HG03432 (cell line): ENCODE data around the gene ROR1.

Experiments
- ATAC-seq: cut with Tn5 transposase; IDR thresholded peaks from one replicate; pipeline ENCODE4 v1.9.1; 2021; ENCODE audit warnings: mild to moderate bottlenecking, moderate library complexity; ENCODE audit not compliant: unreplicated experiment

Gene ROR1

DNA sequence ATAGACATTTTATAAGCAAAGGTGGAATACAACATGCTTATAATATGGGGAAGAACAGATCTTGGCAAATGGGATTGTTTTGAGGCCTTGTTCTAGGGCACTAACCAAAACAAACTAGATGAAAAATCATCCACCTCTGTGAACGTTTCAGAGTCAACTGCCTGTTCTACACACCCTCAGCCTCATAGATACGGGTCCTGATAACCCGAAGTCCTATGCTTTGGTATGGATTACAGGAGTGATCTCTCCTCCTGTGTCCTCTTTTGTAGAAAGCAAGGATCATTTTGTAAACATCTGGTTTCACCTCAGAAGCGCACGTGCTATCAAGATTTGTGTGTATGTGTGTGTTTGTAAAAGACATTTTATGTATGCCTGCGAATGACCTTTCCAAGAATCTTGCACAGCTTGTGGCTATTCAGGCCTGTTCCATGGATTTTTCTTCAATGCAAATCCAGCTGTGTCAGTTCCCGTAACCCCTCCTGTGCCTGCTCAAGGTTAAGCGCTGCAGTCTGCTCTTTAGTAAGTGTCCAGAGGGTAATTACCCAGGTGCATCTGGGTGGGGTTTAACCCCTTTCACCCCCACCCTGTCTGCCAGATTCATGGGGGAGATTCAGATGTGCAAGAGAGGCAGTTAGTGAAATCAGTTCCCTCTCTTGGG lies 132.4 kb downstream of the ROR1 start:
- no peak for ATAC-seq

DNA sequence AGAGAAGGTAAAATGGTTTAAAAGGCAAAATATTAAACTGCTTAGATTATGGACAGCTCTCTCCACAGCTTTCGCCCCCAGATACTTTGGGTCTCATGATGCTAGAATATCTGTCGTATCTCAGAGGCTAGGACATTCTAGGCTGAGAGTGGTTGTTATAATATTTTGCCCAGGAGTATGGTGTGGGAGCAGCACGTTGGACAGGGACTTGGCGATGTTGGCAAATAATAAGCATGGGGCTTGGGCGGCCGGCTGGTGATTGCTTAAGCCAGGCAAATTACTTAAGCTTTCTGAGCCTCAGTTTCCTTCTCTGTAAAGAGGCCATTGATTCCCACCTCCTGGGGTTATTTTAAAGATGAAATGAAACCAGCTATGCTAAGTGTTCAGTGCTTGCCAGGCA lies 133.2 kb downstream of the ROR1 start:
- no peak for ATAC-seq

DNA sequence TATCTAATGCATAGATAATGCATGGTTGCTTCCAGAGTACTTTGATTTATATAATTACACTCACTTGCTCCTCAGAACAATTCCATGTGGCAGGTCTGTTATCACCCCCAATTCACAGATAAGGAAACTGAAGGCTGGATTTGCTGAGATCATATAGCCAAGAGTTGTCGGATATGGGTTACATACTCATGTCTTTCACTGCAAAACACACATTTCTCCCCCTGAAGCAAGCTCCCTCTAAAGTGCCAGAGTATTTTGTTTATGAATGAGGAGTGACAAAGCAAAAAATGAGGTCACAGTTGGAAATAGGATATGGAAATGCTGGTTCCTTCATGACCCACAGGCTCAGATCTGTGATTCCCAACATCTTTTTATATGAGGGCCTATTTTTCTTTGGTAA lies 134.2 kb downstream of the ROR1 start:
- ATAC-seq: no peak

DNA sequence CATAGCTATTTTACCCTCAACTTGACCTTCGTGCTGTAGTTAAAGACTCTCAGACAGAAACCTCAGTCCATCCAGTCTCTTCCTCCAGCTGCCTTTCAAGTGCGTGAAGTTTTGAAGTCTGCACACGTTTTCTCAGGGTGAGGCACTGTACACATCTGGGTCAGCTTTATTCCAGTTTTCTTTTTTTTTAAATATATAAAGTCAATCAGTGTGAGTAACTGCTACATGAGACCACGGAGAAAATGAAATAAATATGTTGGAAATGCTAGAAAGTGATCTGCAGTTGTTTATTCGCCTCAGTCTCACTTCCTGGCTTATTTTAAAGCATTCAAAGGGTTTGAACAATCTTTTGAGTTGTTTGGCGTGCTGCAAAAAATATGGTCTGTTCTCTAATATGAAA lies 135.7 kb downstream of the ROR1 start:
- no peak for ATAC-seq

DNA sequence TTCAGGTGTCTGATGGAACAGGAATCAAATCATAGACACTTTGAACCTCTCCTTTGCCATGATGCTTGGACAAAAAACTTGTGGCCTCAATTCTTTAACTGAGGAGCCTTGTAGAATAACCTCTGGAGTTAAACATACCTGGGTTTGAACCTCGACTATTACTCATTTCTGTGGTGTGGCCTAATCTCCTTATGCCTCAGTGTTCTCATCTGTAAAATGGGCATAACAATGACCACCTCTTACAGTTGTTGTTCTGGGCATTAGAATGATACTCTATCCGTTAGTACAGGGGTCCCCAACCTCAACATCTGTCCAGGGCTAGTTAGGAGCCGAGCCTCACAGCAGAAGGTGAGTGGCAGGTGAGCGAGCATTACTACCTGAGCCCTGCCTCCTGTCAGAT lies 137.2 kb downstream of the ROR1 start:
- ATAC-seq: no peak

DNA sequence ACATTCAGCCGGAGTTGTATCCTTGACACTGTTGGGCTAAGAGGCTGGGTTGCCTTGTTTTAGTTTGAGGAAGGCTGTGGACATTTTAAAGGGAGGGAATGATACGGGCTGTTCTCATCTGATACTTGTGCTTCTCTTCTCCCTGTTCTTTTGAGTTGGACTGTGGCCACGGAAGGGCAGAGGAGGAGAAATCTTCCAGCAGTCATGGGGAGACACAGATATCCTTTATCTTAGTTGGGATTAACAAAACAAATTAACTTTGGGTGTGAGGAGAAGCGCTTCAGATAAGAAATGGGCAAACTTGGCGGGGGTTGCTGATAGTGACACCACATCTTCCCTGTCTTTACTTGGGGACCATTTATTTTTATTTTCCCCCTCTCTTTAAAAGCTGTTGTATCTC lies 138.8 kb downstream of the ROR1 start:
- no peak for ATAC-seq

DNA sequence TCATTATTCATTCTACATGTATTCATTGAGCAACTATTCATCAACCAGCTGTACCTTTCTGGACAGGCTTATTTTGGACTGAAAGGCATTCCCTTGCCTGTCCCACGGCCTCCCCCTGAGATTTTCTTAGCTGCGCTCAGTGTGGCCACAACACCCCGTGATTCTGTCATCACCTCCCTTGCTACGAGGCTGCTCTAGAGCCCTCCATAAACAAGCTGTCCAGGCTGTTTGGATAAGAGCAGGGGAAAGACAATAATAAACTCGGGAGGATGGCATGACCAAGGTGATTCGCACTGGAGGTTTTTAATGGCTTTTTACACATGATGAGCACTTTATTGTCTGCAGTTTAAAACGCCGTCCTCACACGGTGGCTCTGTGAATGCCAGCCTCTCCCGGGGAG lies 139.7 kb downstream of the ROR1 start:
- ATAC-seq: no peak

DNA sequence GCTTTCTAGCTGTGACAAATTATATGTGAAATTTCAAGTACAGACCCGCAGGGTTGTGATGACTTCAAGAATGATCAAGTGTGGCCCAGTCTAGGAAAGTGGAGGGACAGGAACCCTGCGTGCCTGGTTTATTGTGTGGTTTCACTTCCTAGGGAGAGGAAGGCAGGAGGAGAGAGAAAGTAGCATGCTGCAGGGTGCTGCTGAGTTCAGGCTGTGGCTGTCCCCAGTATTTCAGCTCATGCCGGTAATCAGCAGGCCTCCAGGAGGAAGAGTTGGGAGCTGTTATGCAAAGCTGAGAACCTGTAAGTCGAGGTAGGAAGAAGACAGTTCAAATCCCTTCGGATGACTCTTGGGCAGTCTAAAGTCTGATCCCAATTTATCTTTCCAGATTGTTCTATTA lies 140.4 kb downstream of the ROR1 start:
- no peak for ATAC-seq

DNA sequence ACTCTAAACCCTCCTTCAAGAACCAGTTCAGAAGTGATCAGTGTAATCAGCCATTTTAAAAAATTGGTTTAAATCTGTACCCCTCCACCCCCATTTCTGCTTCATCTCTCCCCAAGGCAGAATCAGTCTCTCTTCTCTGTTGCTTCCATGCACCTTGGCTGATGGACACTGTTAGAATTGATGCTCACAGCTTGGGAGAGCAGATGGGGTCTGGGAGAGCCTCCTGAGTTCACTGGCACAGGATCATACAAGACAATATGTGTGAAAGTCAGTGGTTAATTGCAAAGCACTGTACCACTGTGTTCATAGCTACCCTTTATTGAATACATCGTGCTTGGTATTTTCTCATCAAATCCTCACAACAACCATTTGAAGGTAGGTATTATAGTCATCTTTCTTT lies 140.9 kb downstream of the ROR1 start:
- no peak for ATAC-seq

DNA sequence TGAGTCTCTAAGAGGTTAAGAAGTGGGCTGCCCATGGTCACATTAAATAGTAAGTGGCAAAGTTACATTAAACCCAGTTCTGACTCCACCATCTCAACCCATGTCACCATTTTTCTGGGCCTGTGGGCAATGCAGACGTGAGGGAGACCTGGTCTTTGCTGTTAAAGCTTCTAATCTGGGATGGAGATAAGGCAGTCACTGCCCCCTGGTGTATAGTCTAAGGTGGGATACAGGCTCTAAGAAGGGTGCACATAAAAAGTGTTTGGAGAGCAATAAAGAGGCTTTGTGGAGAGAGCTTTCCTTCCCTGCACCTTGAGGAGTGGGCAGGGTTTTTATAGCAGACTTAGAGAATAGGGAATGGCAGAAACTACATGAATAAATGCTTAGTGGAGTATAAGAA lies 141.3 kb downstream of the ROR1 start:
- ATAC-seq: no peak

DNA sequence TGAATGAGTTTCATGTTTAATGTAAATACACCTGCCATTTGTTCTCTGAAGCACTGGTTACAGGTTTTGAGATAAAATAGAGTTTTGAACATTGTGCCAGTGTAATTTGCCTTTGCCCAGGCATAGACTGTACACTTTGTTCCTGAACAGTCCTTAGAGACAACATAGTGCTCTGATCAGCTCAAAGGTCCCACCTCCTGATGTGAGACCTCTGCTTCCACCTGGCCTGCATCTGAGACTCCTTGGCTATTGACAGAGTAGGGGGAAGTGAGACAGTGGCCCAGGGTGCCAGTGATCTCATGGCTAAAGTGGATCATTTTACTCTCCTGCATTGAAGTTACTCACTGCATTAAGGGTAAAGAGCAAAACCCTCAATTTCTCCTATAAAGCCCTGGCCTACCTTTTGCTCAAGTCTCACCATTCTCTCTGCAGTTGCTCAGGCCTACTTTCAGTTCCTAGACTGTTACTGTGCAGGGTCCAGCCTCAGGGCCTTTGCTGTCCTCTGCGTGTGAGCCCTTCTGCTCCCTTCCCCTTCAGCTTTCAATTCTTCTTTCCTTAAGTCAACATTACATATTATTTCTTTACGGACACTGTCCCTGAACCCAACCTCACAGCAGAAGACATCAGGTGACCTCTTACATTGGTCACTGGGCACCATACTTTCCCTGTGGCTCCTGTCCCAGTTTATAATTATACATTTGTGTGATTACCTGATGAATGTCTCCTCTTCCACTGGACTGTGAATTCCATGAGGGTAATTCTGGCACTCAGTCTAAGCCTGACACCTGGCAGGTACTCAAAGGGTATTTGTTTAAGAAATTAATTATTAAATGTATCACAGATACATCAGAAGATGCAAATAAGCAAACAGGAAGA lies 142.9 kb downstream of the ROR1 start:
- no peak for ATAC-seq

GRCh38 chr1:63917571-63918417 lies 144.0 kb downstream of the ROR1 start:
- ATAC-seq: no peak

DNA sequence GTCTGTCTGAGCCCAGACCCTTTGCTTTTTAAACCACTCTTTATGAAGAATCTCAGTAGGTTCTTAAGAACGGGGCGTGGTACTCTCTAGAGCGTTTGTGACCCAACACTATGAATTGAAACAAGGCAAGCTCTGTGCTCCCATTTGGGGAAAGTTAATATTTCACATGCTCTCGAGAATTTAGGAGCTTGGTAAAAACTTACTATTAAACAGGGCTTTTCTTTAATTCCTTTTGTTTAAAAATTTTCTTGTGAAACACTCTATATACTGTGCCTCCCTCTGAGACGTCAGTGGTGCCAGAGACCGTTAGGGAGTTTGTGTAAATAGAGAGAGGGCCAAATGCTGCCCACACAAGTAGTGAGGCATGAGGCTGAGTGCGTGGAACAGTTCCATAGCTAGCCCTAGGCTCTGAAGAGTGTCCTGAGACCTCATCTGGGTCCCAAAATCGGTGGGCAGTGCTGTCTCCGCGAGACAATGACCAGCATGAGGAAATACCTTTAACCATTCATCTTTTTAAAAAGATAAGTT lies 144.7 kb downstream of the ROR1 start:
- ATAC-seq: no peak

DNA sequence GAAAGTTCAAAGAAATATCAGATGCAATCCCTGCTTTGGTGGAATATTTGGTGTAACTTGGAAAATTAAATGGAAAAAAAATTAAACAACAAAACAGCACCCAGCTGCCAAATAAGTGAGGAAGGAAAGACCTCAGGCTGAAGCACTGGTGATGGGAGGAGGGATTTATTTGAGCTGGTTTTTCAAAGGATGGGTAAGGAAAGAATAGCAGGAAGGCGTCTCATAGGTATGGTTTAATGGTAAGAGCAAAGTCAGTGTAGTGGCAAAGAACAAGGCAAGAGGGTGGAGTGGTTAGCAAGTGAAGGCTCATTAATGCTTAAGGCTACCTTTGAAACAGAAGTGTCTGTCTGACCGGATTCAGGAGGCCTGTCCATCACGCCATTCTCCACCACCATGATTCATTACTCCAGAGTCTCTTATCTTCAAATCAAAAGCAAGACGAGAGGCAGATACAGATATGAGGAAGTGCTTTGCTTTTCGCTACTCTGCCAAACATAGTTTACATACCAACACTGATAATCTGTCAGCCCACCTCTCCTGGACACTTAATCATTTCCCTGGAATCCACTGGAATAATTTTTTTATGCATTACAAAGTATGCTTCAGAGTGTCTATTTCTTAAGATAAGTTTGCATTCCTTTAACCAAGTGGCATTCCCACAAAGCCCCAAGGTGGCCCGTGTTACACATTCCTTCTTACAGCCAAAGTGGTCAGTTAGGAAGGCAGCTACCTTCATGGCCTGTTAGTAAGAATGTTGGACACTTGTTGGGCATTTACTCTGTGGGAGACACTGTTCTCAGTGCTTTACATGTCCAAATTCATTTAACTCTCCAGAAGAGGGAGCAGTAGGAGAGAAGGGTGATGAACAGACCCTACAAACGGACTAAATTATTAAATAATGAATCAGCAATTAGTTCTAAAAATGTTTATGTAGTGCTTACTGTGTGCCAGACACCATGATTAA lies 146.6 kb downstream of the ROR1 start:
- ATAC-seq: no peak

- no peak for ATAC-seq
These were observed 147.5 kb downstream of the ROR1 start for GRCh38 chr1:63921359-63921758.

DNA sequence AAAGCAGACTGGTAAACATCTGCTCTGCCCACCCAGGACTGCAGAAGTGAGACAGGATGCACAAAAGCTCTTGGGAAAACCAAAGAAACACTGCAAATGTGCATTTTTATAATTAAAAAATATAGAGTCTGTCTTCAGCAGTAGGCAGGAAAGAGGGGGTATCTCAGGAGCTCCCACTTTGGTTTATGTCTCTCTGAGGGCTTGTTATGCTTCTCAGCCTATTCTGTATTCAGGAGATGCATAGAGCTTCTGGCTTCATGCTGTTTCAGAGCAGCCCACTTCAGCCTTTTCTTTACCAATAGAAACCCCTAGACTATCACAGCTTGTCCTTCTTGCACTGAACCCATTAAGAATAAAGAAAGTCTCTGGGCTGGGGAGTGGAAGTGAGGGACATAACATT lies 148.0 kb downstream of the ROR1 start:
- ATAC-seq: no peak

- ATAC-seq: no peak
These were observed 149.0 kb downstream of the ROR1 start for GRCh38 chr1:63922848-63923247.

GRCh38 chr1:63923302-63923701 lies 149.5 kb downstream of the ROR1 start:
- ATAC-seq: no peak

GRCh38 chr1:63924600-63924999 lies 150.8 kb downstream of the ROR1 start:
- no peak for ATAC-seq
